Right lobe of liver (tissue), 6 donors: ENCODE measurements around the gene MAML3. TPM values are rescaled to one million over a fixed set of nuclear protein-coding genes. Genes with fewer than 3 reads are reported as not detected.

Experiments
- ATAC-seq, 4 donors: fragments of 200-7000 bp; cut with Tn5 transposase; one replicate each; pipeline ENCODE4 v1.9.1; 2020; ENCODE audit warnings: mild to moderate bottlenecking in 4 of 4, moderate library complexity in 4 of 4
- DNase-seq, 3 donors: peaks; one replicate each; pipeline ENCODE4 v3.0.0-alpha.2; 2020
- H3K27ac ChIP-seq, 3 donors: fragments of 200-600 bp; one replicate each; pipeline ENCODE4 v1.8.0; 2022
- H3K27me3 ChIP-seq, 2 donors: fragments of 200-600 bp; one replicate each; pipeline ENCODE4 v1.8.0; 2022
- H3K36me3 ChIP-seq, 4 donors: fragments of 200-600 bp; sonication (generic) in 1 of 4; one replicate each; pipeline versions ENCODE4 v1.5.1 to v1.8.0; 2017 to 2022; ENCODE audit warnings: control low read depth in 1 of 4
- H3K4me1 ChIP-seq, 4 donors: fragments of 200-600 bp; sonication (generic) in 1 of 4; one replicate each; pipeline versions ENCODE4 v1.5.1 to v1.8.0; 2017 to 2022; ENCODE audit warnings: control low read depth in 1 of 4
- H3K4me3 ChIP-seq, 3 donors: fragments of 200-600 bp; one replicate each; pipeline ENCODE4 v1.8.0; 2022
- H3K9me3 ChIP-seq, 4 donors: fragments of 200-600 bp; sonication (generic) in 1 of 4; one replicate each; pipeline versions ENCODE4 v1.5.1 to v1.8.0; 2017 to 2022; ENCODE audit warnings: control low read depth in 1 of 4
- CTCF ChIP-seq, 4 donors: fragments of 200-600 bp in 3 of 4; fragments of 450-650 bp in 1 of 4; IDR thresholded peaks; one replicate each; pipeline versions ENCODE4 v1.5.1 to v1.8.0; 2016 to 2022; ENCODE audit warnings: antibody characterized with exemption in 4 of 4, mild to moderate bottlenecking in 2 of 4
- POLR2A ChIP-seq: fragments of 450-650 bp; IDR thresholded peaks from one replicate; pipeline ENCODE4 v1.6.1; 2017; ENCODE audit warnings: antibody characterized with exemption, mild to moderate bottlenecking
- WGBS: methylation state at CpG from one replicate; pipeline ENCODE4 v1.1.6; 2018; ENCODE audit warnings: low coverage, low lambda C conversion rate; ENCODE audit not compliant: insufficient coverage; ENCODE audit errors: missing lambda C conversion rate; 5-methylcytosine and 5-hydroxymethylcytosine counted together
- intact Hi-C, 2 donors: fragments of 100-400 bp; cut with DNase I; formaldehyde crosslinking; loops; one replicate each; pipeline versions ENCODE4 v1.11.2 to v1.14.1; 2022
- total RNA-seq, 6 experiments: library from RNA; depleted of rRNA in 2 of 6; stranded (reverse); fragments of >200 nt in 2 of 6; fragmentation: NEBNext Ultra II Directional in 3 of 6; extraction: Animal tissue kit (Norgen Biotek cat#: 25700) in 3 of 6; gene quantifications; one replicate each; pipeline versions ENCODE4 v1.1.0 to v1.2.4, GENCODE V29; 2016 to 2023
- donor health status: DM: no; HTN: yes; CAD: no.
- donor health status: DM: no; HTN: no; CAD: no.
- donor health status: DM: no; HTN: no; CAD: no.
- donor health status: DM: no; HTN: yes; CAD: no.
- donor health status: DM: no; HTN: yes; CAD: no.

The MAML3 gene
- total RNA-seq, 6 experiments from 2014 or later = 2.6 to 7.8 (median 5.0) TPM

- H3K27ac ChIP-seq = no peak overlapping the region
- intact Hi-C loops = no loop called here
- H3K36me3 ChIP-seq = peaks cover 0 to 20% (median 2%) of the 10 kb centered on the region in 4 donors
- DNase-seq (no peak), ATAC-seq (no peak)
- H3K4me1 ChIP-seq = peaks cover 0 to 43% (median 19%) of the 10 kb centered on the region in 4 donors
- H3K27me3 ChIP-seq = no peaks in the 10 kb centered on the region
- WGBS = 88% methylated on average over 3 of the region's 3 CpGs
- no peaks in the 10 kb centered on the region for H3K9me3 ChIP-seq
- H3K4me3 ChIP-seq = no peak overlapping the region
- TF ChIP-seq CTCF (IDR thresholded peaks at IDR 0.05) (no peak), POLR2A (no peak)
These were observed 459.4 kb downstream of the MAML3 start for GRCh38 chr4:139694522-139695107.

- DNase-seq (peak in 1 of 3 donors; percentile 64), ATAC-seq (peak; percentile 72 to 86 (median 82))
- TF ChIP-seq POLR2A (no peak), CTCF (IDR thresholded peaks at IDR 0.05) (peak in 2 of 4 donors; percentile 8 to 18)
- Histone ChIP-seq H3K4me3 (peak overlapping the region in 2 of 3 donors; percentile 7 to 23), H3K27me3 (no peaks in the 10 kb centered on the region), H3K27ac (peak overlapping the region; percentile 42 to 66 (median 59)), H3K4me1 (peaks cover 0 to 61% (median 28%) of the 10 kb centered on the region in 4 donors), H3K9me3 (no peaks in the 10 kb centered on the region), H3K36me3 (peaks cover 0 to 17% (median 2%) of the 10 kb centered on the region in 4 donors)
- intact Hi-C loops = no loop called here
- 9% methylated on average over 3 of the region's 4 CpGs for WGBS
These were observed 461.5 kb downstream of the MAML3 start for GRCh38 chr4:139692309-139693012.

GRCh38 chr4:139690419-139690818 is 463.6 kb downstream of the MAML3 start:
- ATAC-seq (no peak), DNase-seq (no peak)
- Histone ChIP-seq H3K27ac (peak overlapping the region in 2 of 3 donors; percentile 46 to 66), H3K9me3 (no peaks in the 10 kb centered on the region), H3K4me1 (peaks cover 2 to 75% (median 35%) of the 10 kb centered on the region in 4 donors), H3K4me3 (no peak overlapping the region), H3K36me3 (peaks cover 0 to 7% (median 2%) of the 10 kb centered on the region in 4 donors), H3K27me3 (no peaks in the 10 kb centered on the region)
- TF ChIP-seq CTCF (IDR thresholded peaks at IDR 0.05) (no peak), POLR2A (no peak)
- intact Hi-C loops = no loop called here

GRCh38 chr4:139689093-139689722 is 464.8 kb downstream of the MAML3 start:
- intact Hi-C loops = no loop called here
- peak; percentile 67 to 92 (median 83) for DNase-seq
- peak; percentile 79 to 91 (median 86) for ATAC-seq
- 31% methylated on average over 3 of the region's 6 CpGs for WGBS
- no peaks in the 10 kb centered on the region for H3K36me3 ChIP-seq
- TF ChIP-seq POLR2A (no peak), CTCF (IDR thresholded peaks at IDR 0.05) (no peak)
- peak overlapping the region in 1 of 3 donors; percentile 32 for H3K4me3 ChIP-seq
- peaks cover 2 to 72% (median 35%) of the 10 kb centered on the region in 4 donors for H3K4me1 ChIP-seq
- peak overlapping the region; percentile 46 to 66 (median 61) for H3K27ac ChIP-seq
- H3K9me3 ChIP-seq = no peaks in the 10 kb centered on the region
- H3K27me3 ChIP-seq = no peaks in the 10 kb centered on the region
